Measurements from ENCODE around the gene CYB5R3.

The CYB5R3 gene

GRCh38 chr22:42661985-42662831 is 13.0 kb upstream of the CYB5R3 start:
- DNase-seq (ENCODE audit: low read depth in 2 of 2), result peak; percentile 74 to 75
- TF ChIP-seq, protein P1, sequence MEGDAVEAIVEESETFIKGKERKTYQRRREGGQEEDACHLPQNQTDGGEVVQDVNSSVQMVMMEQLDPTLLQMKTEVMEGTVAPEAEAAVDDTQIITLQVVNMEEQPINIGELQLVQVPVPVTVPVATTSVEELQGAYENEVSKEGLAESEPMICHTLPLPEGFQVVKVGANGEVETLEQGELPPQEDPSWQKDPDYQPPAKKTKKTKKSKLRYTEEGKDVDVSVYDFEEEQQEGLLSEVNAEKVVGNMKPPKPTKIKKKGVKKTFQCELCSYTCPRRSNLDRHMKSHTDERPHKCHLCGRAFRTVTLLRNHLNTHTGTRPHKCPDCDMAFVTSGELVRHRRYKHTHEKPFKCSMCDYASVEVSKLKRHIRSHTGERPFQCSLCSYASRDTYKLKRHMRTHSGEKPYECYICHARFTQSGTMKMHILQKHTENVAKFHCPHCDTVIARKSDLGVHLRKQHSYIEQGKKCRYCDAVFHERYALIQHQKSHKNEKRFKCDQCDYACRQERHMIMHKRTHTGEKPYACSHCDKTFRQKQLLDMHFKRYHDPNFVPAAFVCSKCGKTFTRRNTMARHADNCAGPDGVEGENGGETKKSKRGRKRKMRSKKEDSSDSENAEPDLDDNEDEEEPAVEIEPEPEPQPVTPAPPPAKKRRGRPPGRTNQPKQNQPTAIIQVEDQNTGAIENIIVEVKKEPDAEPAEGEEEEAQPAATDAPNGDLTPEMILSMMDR (IDR thresholded peaks at IDR 0.05; ENCODE audit: low read depth, low read length), result peak; percentile 87
- H3K4me3 ChIP-seq (replicated peaks in 1 of 2; ENCODE audit: low read depth in 2 of 2, low read length in 2 of 2), result peak overlapping the region; percentile 56 to 62

DNA sequence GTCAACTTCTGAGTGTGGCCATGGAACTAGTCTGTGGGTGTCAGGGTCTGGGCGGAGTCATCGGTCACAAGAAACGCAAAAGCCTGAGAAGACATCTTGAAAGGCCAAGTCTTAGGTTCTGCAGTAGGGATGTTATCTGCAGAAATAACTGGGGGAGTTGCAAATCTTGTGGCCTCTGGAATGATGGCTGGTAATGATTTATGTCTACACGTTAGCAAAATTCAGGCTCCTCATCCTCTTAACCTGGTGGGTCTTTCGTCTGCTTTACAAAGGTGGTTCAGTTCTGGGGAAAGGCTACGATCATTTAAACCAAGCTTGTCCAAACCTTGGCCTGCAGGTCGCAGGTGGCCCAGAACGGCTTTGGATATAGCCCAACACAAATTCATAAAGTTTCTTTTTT is 7.4 kb upstream of the CYB5R3 start:
- TF ChIP-seq, protein P1 (IDR thresholded peaks at IDR 0.05; ENCODE audit: low read depth, low read length), result no peak
- no peak for DNase-seq (ENCODE audit: low read depth in 2 of 2)
- H3K4me3 ChIP-seq (replicated peaks in 1 of 2; ENCODE audit: low read depth in 2 of 2, low read length in 2 of 2), result no peak overlapping the region

DNA sequence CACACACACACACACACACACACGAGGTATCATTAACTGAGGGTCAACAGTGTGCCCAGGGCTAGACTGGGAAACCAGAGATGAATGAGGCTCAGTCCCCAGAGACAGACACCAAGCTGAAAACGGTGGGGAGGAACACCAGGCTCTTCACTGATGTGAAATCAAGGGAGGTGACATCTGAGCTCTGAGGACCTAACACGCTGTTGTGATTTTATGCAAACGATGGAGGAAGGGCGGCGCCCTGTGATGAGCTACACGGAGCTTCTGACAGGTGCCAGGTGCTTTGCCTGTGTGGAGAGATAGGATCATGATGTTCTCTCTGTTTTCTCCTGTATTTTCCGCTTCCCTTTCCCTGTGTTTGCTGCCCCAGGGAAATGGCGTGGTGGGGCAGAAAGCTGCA is 6.5 kb upstream of the CYB5R3 start:
- DNase-seq (ENCODE audit: low read depth in 2 of 2), result no peak
- TF ChIP-seq, protein P1 (IDR thresholded peaks at IDR 0.05; ENCODE audit: low read depth, low read length), result no peak
- H3K4me3 ChIP-seq (replicated peaks in 1 of 2; ENCODE audit: low read depth in 2 of 2, low read length in 2 of 2), result no peak overlapping the region

GRCh38 chr22:42654436-42655073 is 5.4 kb upstream of the CYB5R3 start:
- TF ChIP-seq, protein P1 (IDR thresholded peaks at IDR 0.05; ENCODE audit: low read depth, low read length), result no peak
- DNase-seq (ENCODE audit: low read depth in 2 of 2), result no peak
- H3K4me3 ChIP-seq (replicated peaks in 1 of 2; ENCODE audit: low read depth in 2 of 2, low read length in 2 of 2), result no peak overlapping the region

DNA sequence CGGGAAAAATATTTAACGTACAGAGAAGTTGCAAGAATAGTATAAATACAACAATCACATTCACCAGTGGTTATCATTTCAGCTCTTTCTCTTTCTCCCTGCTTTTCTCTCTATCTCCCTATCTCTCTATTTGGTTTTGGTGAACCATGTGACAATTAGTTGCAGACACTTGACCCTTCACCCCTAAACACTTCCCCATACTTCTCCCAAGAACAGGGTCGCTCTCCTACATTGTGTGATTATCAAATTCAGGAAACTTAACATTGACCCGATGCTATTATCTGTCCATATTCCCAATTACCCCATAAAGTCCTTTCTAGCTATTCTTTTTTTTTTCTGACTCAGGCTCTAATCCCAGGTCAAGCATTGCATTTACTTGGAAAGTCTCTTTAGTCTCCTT is 4.8 kb upstream of the CYB5R3 start:
- TF ChIP-seq, protein P1 (IDR thresholded peaks at IDR 0.05; ENCODE audit: low read depth, low read length), result no peak
- H3K4me3 ChIP-seq (replicated peaks in 1 of 2; ENCODE audit: low read depth in 2 of 2, low read length in 2 of 2), result no peak overlapping the region
- DNase-seq (ENCODE audit: low read depth in 2 of 2), result no peak

DNA sequence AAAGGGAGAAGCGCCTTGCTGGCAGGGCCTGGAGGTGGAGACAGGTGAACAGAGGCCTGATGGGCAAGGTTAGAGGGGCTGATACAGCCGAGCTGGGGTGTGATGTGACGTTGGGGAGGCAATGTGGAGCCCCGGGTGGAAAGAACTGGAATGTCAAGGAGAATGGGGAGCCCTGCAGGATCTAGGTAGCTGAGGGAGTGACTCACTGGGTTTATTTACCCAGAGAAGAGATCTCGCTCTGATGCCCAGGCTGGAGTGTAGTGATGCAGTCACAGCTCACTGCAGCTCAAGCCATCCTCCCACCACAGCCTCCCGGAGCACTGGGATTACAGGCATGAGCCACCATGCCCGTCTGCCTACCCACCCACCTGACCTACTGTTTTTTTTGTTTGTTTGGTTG is 1.9 kb upstream of the CYB5R3 start:
- no peak overlapping the region for H3K4me3 ChIP-seq (replicated peaks in 1 of 2; ENCODE audit: low read depth in 2 of 2, low read length in 2 of 2)
- peak in 1 of 2 donors; percentile 26 for DNase-seq (ENCODE audit: low read depth in 2 of 2)
- TF ChIP-seq, protein P1 (IDR thresholded peaks at IDR 0.05; ENCODE audit: low read depth, low read length), result no peak

Data from cardiac fibroblast (primary cell).